ENCODE measurements around the gene SMIM28.
"Not testable (repeated sequence)": the region's sequence is repeated elsewhere in the genome, so short reads cannot be mapped to it uniquely, and the experiment has no call there.

Gene SMIM28

DNA sequence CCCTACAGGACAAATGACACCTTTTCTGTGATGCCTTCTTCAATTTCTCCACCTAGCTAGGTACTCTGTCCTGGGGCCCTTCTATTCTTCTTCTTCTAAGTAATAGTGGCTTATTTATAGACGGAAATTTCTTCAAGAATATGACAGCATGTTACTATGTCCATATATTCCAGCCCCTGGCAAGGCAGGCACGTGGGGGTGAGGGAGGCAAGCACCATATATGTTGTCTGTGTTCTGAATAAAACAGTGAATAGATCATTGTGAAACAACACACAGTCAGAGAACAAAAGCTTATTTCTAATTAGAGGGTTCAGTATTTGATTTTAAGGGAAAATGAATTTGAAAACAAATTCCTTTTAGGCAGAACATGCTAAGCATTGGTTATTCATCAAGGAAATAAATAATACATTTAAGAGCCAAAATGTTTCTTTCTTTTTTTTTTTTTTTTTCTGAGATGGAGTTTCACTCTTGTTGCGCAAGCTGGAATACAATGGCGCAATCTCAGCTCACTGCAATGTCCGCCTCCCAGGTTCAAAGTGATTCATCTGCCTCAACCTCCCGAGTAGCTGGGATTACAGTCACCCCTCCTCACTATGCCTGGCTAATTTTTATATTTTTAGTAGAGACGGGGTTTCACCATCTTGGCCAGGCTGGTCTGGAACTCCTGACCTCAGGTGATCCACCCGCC is 32.5 kb downstream of the SMIM28 start:
- DNase-seq, result no peak

DNA sequence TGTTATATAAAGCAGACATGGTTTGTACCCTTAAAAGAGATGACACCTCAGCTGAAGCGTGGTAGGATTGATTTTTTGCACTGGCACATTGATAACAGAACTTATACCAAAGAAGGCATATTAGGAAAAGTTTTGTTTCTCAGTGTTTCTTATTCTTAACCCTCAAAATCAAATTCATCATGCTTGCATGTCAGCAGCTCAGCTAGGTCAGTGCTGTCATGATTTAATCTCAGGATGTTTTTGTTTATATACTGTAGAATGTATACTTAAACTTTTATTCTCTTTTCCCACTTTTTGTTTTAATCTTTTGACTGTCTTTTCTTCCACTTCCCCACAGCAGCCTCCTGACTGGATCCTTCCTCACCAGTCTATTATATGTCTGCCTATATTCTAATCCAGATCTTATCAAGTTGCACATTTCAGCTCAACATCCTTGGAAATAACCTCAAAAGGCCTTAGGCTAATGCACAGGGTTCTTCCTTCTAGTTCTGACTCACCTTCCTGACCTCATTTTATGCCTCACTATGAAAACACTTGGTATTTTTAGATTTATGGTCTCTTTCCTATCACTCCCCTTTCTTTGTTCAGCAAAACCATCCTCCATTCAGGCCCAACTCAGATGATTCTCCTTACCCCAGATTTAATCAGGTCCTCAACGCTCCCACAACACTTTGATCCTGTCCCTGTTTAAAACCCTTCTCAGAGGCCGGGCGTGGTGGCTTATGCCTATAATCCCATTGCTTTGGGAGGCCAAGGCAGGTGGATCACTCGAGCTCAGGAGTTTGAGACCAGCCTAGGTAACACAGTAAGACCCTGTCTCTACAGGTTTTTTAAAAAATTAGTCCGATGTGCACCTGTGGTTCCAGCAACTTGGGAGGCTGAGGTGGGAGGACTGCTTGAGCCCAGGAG is 33.5 kb downstream of the SMIM28 start:
- DNase-seq, result no peak

DNA sequence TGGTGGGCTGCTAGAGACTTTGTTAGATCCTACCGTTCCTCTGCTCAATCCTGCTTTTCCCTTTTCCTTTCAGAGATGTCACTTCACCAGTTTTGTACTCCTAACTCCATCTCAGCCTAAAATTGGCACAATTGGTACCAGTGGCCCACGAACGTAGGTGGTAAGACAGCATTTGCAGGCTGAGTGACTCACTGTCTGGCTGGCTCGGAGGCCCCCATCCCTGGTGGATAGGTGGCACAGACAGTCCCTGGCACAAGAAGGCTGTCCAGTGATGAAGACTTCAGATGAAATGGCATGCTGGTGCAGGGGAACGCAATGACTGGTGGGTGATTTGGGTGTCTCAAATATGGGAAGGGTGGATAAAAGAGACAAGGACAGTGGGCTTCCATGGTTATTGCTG is 37.4 kb downstream of the SMIM28 start:
- DNase-seq, result no peak

DNA sequence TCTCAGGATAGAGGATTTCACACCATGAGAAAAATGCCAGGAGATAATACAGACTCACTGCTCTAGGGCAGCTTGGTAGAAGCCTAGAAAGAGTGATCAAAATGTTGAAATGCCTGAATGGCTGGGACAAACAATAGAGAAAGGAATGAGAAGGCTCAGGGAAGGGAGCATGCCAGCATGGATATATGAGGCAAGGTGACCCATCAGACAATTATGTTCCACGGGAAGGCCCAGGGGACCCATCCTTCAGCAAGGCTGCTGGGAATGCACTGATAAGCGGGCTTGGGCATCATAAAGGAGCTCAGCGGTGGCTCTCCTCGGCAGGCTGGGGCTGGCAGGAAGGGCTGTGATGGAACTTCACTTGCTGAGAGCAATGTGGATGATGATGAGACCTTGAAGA is 38.5 kb downstream of the SMIM28 start:
- DNase-seq, result no peak

DNA sequence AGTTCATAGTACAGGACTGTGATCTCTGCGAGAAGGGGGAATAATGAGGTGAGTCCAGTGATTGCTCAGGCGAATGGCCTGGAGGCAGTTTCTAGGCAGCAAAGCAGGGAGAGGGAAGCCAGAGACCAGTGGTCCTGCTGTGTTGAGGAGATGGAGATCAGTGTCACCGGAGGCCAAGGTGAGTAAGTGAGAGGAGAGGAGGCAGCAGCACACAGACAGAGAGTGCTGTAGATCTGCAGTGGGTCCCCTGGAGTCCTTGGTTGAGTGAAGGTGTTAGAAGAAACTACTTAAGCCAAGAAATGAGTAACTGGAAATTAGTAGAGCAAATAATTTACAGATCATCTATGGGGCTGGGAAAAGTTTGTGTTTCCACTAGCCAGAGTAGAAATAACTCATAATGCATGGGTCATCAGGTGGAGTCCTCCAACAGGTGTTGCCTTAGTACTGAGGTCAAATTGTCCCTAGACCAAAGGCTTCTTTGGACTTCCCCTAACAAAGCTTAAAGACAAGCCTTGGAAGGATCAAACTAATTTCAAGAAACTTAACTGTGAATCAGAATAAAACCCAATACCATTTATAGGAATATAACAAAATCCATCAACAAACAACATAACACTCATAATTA is 39.9 kb downstream of the SMIM28 start:
- DNase-seq, result no peak

DNA sequence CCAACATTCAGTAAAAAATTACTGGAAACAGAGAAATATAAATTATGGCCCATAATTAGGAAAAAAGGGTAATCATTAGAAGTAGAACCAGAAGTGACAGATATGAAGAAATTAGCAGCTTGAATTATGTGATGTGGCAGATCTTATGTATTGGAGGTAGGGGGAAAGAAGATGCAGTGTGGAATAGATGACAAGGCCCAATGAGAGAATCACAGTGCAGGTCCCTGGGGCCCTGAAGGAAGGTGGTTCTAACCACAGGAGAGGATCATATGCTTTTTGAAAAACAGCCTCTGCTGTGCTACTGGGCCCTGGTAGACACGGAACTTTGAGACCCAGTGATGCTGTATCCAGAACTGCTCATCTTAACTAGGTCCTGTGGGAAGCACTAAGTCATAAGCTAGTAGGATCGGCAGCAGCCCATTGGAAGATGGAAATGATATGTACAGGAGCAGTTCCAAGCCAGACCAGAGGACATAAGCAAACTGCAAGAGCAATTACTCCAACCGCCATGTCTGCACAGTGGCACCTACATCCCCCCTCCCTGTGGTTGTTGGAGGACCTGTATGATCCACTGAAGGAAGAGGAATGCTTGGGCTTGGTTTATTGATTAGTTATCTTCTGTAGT is 40.5 kb downstream of the SMIM28 start:
- DNase-seq, result no peak

DNA sequence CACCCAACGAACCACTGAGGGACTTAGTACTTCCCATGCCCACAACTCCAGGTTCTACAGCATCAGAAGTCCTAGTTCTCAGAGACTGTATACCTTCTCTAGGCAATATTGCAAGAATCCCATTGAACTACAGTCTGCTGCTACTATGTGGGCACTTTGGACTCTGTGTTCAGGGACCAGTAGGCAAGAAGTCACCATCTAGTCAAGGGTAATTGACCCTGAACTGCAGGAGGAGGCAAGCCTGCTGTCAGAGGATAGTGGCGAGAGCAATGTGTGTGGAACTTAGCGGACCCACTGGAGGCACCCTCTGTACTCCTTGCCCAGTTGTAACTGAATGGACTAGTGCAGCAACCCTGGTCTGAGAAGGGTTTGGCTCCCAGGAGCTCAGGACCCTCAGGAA is 42.1 kb downstream of the SMIM28 start:
- DNase-seq, result no peak

DNA sequence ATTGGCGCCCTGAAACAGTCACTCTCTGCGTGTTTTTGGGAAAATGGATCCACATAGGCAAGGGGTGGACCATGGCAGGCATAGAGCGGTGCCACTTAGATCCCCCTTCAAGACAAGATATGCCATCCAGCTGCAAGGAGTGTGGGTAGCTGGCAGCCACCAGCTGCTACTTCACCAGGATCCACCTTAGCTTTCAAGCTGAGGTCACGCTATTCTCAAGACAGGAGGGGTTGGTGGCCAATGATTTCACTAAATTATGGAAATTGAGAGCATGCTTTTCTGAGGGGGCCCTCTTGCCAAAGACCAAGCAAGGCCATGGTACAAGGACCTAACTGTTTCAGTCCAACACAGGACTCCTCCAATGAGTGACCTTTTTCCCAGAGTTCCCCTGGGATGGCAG is 42.7 kb downstream of the SMIM28 start:
- DNase-seq, result no peak

DNA sequence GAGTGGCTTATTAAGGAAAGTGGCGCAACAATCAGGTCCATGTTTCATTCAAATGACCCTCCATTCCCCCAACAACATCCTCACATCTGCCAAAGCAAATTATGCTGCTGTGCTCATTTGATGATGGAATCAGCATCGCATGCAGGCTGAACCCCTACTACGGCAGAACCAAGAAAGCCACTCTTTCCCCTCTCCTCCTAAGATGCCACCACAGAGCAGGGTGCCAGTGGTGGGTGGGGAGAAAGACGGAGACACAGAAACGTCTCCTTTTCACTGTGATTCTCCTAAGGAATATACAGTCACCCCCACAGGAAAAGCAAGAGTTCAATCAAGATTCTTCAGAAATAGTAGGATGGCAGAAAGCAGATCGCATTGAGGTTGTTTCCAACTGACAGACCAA is 43.4 kb downstream of the SMIM28 start:
- DNase-seq, result no peak

DNA sequence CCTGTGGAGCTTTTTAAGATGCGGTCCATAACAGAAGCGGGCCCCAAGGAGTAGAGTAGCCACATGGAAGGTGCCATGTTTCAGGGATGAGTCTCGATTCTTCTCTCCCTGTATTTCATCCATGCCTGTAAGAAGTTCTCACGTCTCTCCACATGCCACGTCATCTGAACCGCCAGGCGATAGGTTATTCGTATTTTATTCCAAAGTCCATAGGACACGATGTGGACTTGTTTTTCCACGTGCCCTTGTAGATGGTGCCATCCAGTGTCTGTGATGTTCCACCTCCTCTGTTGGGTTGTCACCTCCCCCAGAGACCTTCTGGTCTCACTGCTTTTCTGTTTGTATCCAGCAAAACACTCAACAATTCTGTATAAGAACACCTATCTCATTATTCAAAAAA is 43.9 kb downstream of the SMIM28 start:
- DNase-seq, result no peak

DNA sequence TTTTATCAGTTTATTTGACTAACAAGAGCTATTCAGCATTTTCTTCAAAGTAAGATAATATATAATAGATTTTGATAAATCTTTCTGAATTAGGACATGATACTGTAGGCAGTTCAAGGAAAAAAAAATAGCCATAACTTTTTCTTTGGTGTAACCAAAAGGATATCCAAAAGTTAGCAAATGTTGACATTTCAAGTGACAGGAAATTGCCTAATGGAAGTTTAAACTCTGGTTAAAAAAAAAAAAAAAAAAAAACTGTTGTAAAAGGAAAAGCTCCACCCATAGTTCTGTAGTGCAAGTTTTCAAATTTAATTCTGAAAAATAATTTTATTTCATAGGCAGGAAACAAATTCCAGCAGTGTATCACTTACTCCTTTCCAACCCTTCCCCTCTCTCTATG is 45.2 kb downstream of the SMIM28 start:
- DNase-seq, result no peak

DNA sequence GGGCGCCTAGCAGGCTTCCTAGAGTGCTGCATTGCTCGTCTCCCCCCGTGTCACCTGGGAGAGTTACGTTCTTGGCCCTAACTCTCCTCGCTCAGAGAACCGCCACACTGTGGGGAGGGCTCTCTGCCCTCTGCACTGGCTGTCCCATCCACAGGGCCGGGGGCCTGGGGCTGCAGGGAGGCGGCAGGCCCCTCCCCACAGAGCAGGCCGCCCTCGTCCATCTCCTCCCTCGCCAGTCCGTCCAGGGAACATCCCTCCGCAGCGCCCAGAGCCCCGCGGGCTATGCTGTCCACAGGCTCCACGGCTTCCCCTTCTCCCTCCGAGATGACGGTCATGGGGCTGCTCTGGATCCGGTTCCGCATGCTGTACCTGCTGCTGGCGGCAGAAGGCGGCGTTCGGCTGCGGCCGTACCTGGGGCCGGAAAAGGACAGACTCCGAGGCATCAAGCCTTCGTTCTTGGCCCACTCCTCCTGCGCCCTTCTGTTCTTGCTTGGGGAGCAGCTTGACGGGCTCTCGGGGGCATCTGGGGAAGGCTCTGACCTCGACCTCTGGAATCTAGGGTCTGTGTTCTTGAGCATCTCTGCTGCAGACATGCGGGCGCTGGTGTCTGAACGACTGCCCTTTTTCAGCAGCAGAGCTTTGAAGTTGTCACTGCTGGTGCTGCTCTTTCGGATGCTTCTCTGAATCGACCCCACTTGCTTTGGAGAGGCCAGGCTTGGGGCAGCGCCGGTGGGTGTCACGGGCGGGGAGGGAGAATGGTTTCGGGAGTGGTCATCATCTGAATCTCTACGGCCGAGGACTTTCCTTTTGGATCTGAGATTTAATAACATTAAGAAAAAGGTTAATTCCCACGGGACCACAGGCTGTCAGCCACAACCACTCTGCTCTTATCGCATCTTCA is 46.5 kb downstream of the SMIM28 start:
- DNase-seq, result no peak

DNA sequence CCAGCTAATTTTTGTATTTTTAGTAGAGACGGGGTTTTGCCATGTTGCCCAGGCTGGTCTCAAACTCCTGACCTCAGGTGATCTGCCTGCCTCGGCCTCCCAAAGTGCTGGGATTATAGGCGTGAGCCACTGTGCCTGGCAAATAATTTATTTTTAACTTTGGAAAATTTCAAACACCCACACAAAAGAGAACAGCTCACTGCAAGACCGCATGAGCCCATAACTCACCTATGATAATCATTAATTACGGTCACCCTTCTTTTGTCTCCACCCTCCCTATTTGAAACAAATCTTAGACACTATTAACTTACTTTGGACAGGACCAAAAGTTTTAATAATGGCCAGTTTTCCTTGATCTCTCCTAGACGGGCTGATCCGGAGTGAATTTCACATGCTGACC is 47.6 kb downstream of the SMIM28 start:
- DNase-seq, result not testable (repeated sequence)

DNA sequence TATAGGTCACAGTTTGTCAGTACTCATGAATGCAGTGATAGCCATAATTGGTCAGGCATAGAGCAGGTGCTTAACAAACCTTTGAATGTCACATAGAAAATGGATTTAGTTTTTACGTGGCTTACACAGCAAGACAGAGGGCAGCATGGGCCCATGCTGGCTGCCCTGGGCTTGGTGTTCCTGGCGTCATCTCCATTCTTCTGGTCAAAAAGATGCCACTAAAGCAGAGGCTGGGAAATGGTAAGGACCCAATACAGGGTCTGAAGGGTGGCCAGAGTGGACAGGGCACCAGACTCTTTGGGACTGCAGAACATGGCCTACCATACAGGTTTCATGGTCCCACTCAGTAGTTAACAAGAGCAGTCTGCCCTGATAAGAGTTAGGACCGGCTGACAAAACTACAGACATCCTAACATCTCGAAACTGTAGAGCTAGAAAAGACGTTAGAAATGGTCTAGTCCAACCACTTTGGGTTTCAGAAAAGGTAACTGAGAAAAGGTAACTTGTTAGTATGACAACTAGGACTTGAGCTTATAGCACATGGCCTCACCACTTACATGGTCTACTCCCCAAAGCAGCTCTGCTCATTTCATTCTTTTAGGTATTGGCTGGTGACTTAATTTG is 48.9 kb downstream of the SMIM28 start:
- no peak for DNase-seq

DNA sequence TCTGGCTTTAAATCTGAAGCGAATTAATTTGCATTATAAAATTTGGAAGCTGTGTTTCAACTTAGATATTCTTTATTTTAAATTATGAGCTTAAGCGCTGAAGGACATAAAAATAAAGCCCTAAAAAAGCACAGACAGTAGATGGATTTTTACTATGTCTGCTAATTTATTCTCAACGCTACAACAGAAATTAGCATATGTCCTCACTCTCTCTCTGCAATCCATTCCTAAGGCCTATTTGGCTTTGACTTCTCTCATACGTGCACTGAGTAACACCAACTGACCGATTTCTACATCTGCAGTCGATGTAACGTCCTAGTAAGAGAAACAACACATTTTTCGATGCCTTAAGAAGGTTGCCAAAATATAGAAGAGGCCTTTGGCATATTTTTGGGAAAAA is 50.0 kb downstream of the SMIM28 start:
- no peak for DNase-seq

DNA sequence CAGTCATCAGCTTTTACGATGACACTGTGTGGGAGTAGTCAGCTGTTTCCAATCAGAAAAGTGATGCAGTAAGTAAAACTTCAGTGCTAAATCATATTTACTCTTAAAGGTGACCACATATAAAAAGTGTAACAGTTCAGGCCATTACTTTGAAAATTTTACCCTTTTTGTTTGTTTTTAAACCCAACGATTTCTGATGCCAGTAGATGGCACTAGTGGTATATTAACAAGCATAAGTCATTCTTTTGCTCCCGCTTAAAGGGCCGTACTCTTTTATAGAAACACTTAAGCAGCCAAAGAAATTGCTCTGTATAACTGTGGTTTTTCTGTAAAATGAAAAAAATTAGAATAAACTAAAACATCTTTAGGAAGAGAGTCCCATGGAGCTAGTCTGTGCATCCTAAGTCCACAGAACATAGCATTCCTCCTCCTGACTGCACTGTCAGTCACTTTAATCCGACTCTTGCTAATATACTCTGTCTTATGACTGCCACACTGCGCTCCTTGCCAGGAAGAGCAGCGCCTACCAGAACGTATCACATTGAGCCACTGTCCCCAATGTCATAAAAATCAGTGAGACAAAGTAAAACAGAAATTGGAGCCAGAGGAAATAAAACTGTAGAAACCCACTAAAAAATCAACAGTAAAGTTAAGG is 51.4 kb downstream of the SMIM28 start:
- DNase-seq, result no peak

DNA sequence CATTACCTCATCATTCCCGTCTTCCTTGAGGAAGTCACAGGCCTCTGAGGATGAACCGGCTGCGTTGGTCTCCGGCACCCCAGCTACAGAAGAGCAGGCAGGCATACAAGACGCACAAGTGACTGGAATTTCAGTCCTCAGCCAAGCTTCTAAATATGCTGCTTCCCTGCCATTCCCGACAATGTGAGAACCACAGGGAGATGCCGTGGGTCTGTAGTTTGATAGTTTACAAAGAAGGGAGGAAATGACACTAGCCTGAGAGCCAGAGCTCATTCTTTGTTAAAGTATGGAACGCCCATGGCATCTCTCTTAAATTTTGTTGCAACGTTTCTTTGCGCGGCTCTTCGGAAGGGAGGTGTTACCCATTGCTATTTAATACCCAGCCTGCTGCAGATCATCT is 52.1 kb downstream of the SMIM28 start:
- DNase-seq, result no peak

DNA sequence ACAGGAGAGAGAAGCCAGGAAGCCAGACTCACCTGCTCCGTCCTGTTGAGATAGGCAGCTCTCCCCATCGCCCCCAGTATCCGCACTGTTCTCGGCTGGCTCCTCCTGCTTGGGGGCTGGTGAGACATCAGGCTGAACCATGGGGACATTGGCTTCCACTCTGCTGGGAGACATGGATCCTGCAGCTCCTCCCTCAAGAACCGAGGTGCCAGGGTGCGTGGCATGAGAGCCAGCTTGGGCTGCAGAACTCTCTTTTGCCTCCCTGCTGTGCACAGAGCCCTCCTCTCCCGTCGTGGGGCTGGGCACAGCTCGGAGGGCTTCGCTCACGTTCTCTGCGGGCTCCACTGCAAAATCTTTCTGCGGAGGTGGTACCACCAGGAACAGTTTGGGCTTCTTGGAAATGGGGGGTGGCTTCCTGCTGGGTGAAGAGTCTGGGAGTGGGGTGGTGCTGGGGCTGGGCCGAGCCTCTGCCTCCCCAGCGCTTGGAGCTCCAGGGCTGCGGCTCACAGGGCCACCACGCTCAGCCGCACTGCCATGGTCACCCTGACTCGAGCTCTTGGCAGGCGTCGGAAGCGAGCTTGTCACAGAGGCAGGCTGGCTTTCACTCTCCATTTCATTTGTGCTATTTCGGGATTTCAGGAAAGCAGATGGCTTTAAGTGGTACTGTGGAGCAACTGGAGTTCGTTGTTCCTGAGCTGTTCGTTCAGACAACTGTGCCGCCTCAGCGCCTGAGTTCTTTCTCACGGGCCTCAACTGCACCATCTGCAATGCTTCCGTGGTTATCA is 52.8 kb downstream of the SMIM28 start:
- no peak for DNase-seq

DNA sequence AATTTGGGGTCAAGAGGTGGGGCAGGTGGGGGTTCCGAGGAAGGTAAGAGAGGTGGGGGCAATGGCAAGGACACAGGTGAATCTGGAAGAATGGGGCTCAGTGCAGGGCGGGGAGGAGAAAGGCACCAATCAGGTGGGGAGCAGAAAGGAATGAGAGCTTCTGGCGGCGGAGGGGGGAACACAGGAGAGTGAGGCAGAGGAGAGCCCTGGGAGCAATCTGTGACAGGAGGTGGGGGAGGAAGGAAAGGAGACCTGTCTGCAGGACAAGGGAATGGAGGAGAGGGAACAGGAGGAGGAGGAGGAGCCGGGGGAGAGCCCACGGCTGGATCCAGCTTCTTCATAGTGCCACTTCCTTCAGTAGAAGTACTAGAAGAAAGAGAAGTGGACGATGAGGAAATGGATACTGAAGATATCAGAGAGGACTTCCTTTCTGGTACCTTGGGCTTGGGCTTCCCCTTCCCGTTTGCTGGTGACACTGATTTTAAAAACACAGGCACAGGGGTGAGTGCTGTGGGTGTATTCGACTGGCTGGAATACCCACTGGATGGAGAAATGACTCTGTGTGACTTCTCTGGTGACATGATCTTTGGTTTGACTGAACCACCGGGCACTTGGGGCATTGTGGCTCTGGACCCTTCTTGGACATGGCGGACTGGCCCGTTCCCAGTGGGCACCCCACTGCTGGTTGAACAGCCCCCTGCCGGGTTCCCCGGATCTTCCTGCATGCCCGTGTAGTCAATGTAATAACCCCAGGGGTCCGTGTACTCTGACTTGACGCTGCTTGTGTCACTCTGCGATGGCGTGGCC is 53.8 kb downstream of the SMIM28 start:
- no peak for DNase-seq

DNA sequence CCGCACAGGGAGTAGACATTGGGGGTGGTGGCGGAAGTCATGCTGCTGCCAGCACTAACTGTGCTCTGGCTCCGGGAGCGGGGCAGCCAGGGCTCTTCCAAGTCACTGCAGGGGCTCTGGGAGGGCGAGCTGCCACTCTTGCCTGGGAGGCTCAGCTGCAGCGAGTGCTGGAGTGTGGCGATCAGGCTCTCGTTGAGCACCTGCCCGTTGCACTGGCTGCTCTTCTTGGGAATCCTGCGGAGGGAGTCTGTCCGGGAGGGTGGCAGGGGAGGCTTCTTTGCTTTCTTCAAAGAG is 54.3 kb downstream of the SMIM28 start:
- no peak for DNase-seq
